Stimulated activated naive B cell treated with anti-CD40 and anti-IgM and Interleukin-4, amounts not matched to agents 10 μg/mL and 1 μg/mL and 100 μg/mL, for 72 hours (primary cell): ENCODE results near the gene NPY4R2.
"Not testable (repeated sequence)": the region's sequence is repeated elsewhere in the genome, so short reads cannot be mapped to it uniquely, and the experiment has no call there.

Source experiments
- ATAC-seq, 2 donors: fragments of 150-1000 bp; cut with Tn5 transposase; replicated peaks; 2 replicates each; pipeline ENCODE4 v1.10.0; 2021; ENCODE audit warnings: moderate library complexity in 1 of 2
- DNase-seq: peaks from one replicate; pipeline ENCODE4 v3.0.0; 2021
- H3K27ac Mint-ChIP-seq: one replicate; pipeline ENCODE4 v1.8.0; 2022; ENCODE audit warnings: mild to moderate bottlenecking, mixed read lengths
- H3K27me3 Mint-ChIP-seq, 2 donors: one replicate each; pipeline ENCODE4 v1.8.0; 2022; ENCODE audit warnings: mixed read lengths in 2 of 2
- H3K36me3 Mint-ChIP-seq, 2 donors: one replicate each; pipeline ENCODE4 v1.8.0; 2022; ENCODE audit warnings: mixed read lengths in 2 of 2, mild to moderate bottlenecking in 1 of 2
- H3K4me1 Mint-ChIP-seq, 2 donors: one replicate each; pipeline ENCODE4 v1.8.0; 2022; ENCODE audit warnings: mixed read lengths in 2 of 2, mild to moderate bottlenecking in 1 of 2
- H3K4me3 Mint-ChIP-seq, 2 donors: one replicate each; pipeline ENCODE4 v1.8.0; 2022; ENCODE audit warnings: mild to moderate bottlenecking in 2 of 2, mixed read lengths in 2 of 2, moderate library complexity in 1 of 2
- H3K9me3 Mint-ChIP-seq, 2 donors: one replicate each; pipeline ENCODE4 v1.8.0; 2022; ENCODE audit warnings: mixed read lengths in 2 of 2, mild to moderate bottlenecking in 1 of 2

The NPY4R2 gene

GRCh38 chr10:47957158-47957557 lies 38.7 kb downstream of the NPY4R2 start:
- DNase-seq, H3K9me3 Mint-ChIP-seq, H3K4me1 Mint-ChIP-seq, ATAC-seq, H3K27me3 Mint-ChIP-seq, H3K36me3 Mint-ChIP-seq, H3K27ac Mint-ChIP-seq, H3K4me3 Mint-ChIP-seq: not testable (repeated sequence)

GRCh38 chr10:47959677-47960076 lies 41.2 kb downstream of the NPY4R2 start:
- not testable (repeated sequence) for H3K36me3 Mint-ChIP-seq, H3K4me1 Mint-ChIP-seq, DNase-seq, ATAC-seq, H3K27me3 Mint-ChIP-seq, H3K27ac Mint-ChIP-seq, H3K9me3 Mint-ChIP-seq, H3K4me3 Mint-ChIP-seq

GRCh38 chr10:47960699-47961098 lies 42.2 kb downstream of the NPY4R2 start:
- not testable (repeated sequence) for DNase-seq, ATAC-seq, H3K4me1 Mint-ChIP-seq, H3K9me3 Mint-ChIP-seq, H3K27me3 Mint-ChIP-seq, H3K36me3 Mint-ChIP-seq, H3K27ac Mint-ChIP-seq, H3K4me3 Mint-ChIP-seq

GRCh38 chr10:47962785-47963184 lies 44.3 kb downstream of the NPY4R2 start:
- ATAC-seq, DNase-seq, H3K27ac Mint-ChIP-seq, H3K27me3 Mint-ChIP-seq, H3K36me3 Mint-ChIP-seq, H3K4me3 Mint-ChIP-seq, H3K9me3 Mint-ChIP-seq, H3K4me1 Mint-ChIP-seq: not testable (repeated sequence)

- H3K36me3 Mint-ChIP-seq, H3K27me3 Mint-ChIP-seq, H3K4me3 Mint-ChIP-seq, ATAC-seq, H3K4me1 Mint-ChIP-seq, DNase-seq, H3K27ac Mint-ChIP-seq, H3K9me3 Mint-ChIP-seq: not testable (repeated sequence)
Measured at GRCh38 chr10:47964280-47965063, 46.0 kb downstream of the NPY4R2 start.

GRCh38 chr10:47968988-47969387 lies 50.5 kb downstream of the NPY4R2 start:
- H3K27ac Mint-ChIP-seq, ATAC-seq, H3K27me3 Mint-ChIP-seq: not testable (repeated sequence)

GRCh38 chr10:47970047-47970446 lies 51.6 kb downstream of the NPY4R2 start:
- not testable (repeated sequence) for H3K27ac Mint-ChIP-seq, H3K9me3 Mint-ChIP-seq, H3K27me3 Mint-ChIP-seq, H3K4me1 Mint-ChIP-seq, ATAC-seq, H3K36me3 Mint-ChIP-seq, DNase-seq, H3K4me3 Mint-ChIP-seq

More at GRCh38 chr10:47968988-47969387, 50.5 kb downstream of the NPY4R2 start:
- not testable (repeated sequence) for H3K36me3 Mint-ChIP-seq, DNase-seq, H3K4me3 Mint-ChIP-seq, H3K4me1 Mint-ChIP-seq, H3K9me3 Mint-ChIP-seq

GRCh38 chr10:47971598-47971997 lies 53.1 kb downstream of the NPY4R2 start:
- not testable (repeated sequence) for H3K36me3 Mint-ChIP-seq, H3K9me3 Mint-ChIP-seq, ATAC-seq, H3K27me3 Mint-ChIP-seq, H3K27ac Mint-ChIP-seq, DNase-seq, H3K4me1 Mint-ChIP-seq, H3K4me3 Mint-ChIP-seq

- ATAC-seq, H3K27ac Mint-ChIP-seq, H3K9me3 Mint-ChIP-seq, H3K27me3 Mint-ChIP-seq, DNase-seq, H3K4me1 Mint-ChIP-seq, H3K36me3 Mint-ChIP-seq, H3K4me3 Mint-ChIP-seq: not testable (repeated sequence)
Measured at GRCh38 chr10:47972077-47972476, 53.6 kb downstream of the NPY4R2 start.
